HL-60 (cell line): Measurements from ENCODE around the gene TNFSF13.

Experiments used
- SPI1 ChIP-seq: IDR thresholded peaks from 2 replicates; pipeline ENCODE4 v1.6.1; 2012; ENCODE audit warnings: low read depth, mild to moderate bottlenecking, borderline replicate concordance
- TF ChIP-seq, protein P1 (sequence below): IDR thresholded peaks from one replicate; pipeline ENCODE4 v1.5.1; 2011; ENCODE audit warnings: low read length, control low read depth, inconsistent platforms; ENCODE audit not compliant: insufficient read depth

DNA sequence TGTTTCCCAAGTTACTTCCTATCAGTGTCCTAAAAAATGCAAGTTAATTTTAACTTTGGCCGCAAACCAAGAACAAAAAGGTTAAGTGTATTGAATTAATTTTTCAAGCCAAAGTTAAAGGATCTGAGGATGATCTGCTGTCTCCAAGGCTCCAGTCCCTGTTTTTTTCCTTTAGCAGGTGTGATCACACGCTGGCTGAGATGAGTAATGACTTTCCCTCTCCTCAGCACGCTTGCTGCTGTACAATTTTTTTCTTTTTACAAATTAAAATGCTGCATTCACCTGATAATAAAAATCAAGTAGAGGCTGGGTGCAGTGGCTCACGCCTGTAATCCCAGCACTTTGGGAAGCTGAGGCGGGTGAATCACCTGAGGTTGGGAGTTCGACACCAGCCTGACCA is 13.6 kb upstream of the TNFSF13 start:
- TF ChIP-seq, protein P1, sequence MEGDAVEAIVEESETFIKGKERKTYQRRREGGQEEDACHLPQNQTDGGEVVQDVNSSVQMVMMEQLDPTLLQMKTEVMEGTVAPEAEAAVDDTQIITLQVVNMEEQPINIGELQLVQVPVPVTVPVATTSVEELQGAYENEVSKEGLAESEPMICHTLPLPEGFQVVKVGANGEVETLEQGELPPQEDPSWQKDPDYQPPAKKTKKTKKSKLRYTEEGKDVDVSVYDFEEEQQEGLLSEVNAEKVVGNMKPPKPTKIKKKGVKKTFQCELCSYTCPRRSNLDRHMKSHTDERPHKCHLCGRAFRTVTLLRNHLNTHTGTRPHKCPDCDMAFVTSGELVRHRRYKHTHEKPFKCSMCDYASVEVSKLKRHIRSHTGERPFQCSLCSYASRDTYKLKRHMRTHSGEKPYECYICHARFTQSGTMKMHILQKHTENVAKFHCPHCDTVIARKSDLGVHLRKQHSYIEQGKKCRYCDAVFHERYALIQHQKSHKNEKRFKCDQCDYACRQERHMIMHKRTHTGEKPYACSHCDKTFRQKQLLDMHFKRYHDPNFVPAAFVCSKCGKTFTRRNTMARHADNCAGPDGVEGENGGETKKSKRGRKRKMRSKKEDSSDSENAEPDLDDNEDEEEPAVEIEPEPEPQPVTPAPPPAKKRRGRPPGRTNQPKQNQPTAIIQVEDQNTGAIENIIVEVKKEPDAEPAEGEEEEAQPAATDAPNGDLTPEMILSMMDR = no peak
- TF ChIP-seq SPI1 = no peak
